SIG-M5 (cell line): ENCODE results near the gene SHC3.

Source experiments
- DNase-seq: peaks from one replicate; lab custom pipeline; 2025; lab: John Stamatoyannopoulos, UW

Gene SHC3

DNA sequence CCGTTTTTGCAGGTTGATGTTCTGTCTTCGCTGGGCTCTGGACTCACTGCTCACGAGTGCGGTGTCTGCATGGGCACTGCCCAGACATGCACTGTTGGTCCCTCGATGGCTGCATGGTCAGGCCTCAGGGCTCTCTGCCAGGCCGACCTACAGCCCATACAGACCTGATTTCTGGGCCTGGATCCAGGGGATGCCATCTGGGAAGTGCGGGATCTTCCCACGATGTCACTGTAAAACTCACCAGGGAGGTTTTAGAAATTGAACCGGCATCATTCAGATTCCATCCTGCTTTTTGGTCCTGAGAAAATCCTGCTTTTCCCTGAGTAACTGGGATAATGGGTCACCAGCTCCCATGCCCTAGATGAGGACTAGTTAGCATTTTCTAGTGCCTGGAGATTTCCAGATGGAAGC lies 178.2 kb downstream of the SHC3 start:
- no peak for DNase-seq

DNA sequence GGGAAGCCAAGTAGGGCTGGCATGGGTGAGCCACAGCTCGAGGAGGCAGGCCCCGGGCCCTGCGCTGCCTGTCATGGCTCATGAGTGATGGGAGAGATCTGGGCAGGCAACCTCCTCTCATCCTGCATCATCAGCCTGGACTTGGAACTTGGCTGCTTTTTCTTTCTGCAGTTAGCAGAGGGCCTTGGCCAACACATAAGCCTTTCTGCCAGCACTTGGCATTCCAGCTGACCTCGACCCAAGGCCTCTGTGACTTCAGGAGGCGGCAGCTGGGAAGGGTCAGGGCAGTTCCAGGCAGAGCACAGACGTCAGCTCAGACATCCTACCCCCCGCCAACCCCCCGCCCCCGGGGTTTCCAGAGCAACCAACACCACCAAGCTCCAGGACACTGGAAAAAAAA lies 179.7 kb downstream of the SHC3 start:
- no peak for DNase-seq

DNA sequence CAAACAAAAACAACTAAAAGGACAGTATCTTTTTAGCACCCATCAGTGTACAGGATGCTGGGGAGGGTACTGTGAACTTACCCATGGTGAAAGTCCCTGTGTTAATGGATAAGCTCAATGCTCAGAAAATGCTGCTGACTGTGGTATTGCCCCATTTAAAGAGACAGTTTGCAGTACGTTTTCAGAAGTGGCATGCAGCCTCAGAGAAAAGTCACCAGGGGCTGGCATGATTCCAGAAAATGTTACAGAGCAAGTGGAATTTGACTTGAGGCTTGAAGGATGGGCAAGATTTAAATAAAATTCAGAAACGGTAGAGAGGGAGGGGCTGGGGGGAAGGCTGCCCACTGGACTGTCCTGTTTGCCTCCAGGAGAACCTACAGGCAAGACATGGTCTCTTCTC lies 180.1 kb downstream of the SHC3 start:
- DNase-seq: no peak

DNA sequence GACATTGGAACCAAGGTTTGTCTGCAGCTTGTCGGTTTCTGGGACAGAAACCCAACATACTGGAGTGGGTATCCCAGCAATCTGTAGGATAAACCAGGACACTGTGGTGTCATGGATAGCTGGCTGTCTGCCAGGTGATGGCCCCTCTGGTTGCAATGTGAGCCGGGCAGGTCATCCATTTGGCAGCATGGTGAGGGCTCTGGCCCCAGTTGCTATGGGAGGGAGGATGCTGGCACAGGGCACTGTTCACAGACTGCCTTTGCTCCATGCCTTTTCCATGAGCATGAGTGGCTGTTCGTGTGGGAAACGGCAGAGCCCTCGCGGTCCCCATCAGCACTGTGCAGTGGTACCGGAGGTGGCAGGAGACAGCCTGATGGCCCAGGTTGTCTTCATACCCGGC lies 181.0 kb downstream of the SHC3 start:
- DNase-seq: no peak

DNA sequence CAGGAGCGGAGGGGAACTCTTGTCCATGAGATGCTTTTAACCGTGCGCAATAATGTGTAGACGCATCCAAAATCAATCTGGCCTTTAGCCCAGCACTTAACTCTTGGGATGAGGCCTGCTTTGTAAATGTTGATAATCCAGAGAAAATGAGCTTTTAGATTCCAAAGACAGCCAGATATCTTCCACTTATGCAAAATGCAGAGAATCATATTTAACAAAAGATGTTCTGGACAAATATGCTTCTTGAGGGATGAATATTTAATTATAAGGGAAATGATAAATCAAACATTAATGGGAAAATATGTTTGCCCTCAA lies 181.7 kb downstream of the SHC3 start:
- no peak for DNase-seq

DNA sequence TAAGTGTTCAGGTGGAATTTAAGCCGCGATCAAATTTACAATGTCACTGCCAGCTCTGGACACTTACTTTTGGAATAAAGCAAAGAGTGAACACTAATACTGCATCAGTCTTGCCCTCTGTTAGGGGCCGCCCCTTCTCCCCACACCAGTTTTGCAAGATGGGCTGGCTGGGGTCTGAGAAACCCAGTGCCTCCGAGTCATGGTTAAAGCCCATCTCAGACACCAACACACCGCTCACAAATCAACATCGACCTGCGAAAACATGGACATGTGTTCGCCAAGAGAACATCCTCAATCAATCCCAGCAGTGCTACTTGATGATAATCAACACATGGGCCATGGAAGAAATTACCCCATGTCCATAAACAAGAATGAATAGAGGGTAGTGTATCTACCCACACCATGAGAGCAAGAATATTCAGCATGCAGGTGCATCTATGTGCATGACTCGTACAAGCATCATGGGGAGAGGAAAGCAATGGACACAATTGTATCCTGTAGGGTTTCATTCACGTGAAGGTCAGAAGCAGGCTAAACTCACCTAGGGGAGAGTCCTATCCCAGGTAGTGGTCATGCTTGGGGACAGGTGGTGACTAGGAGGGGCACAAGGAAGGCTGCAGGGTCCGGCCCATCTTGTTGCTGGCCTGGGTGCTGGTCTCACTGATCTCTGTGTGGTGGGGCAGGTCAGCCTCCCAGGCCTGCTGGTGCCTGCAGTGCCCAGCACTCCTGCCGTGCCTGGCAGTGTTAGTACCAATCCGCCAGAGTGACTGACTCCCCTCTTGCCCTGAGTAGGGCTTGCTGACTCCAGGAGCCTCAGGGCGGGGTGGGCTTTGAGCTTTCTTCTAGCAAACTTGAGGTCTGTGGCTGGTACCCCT lies 182.3 kb downstream of the SHC3 start:
- DNase-seq: no peak

DNA sequence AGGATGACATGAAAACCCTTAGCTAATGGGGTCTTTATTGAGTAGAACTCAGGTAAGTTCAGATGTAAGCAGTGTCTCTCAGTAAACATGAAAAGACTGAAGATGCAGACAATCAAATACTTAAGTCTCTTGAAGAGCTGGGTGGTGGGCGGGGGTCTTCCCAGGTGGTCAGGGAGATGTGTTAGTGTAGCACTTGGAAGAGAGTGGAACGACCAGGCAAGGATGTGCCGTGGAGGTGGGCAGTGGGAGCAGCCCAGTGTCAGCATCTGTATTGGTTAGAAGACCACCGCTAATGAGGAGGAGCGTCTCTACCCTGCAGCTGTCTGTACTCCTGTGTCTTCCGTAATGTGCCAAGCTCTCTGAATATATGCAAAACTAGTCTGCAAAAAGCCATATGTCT lies 183.0 kb downstream of the SHC3 start:
- no peak for DNase-seq

DNA sequence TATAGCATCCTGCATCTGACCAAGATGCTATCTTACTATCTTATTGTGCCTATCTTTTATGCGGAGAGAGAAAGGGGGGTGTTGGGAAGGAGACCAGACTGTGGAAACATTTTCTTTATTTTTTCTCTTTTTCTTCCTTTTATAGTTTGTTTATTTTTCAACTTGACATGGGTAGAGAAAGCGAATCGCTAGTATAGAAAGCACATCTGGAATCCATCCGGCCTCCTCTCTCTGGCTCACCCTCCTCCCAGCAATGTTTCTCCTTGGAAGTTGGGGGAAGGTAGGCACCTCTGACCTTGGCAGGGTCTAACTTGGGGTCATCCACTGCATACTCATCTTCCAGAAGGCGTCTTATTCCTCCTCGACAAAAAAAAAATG lies 183.4 kb downstream of the SHC3 start:
- no peak for DNase-seq

DNA sequence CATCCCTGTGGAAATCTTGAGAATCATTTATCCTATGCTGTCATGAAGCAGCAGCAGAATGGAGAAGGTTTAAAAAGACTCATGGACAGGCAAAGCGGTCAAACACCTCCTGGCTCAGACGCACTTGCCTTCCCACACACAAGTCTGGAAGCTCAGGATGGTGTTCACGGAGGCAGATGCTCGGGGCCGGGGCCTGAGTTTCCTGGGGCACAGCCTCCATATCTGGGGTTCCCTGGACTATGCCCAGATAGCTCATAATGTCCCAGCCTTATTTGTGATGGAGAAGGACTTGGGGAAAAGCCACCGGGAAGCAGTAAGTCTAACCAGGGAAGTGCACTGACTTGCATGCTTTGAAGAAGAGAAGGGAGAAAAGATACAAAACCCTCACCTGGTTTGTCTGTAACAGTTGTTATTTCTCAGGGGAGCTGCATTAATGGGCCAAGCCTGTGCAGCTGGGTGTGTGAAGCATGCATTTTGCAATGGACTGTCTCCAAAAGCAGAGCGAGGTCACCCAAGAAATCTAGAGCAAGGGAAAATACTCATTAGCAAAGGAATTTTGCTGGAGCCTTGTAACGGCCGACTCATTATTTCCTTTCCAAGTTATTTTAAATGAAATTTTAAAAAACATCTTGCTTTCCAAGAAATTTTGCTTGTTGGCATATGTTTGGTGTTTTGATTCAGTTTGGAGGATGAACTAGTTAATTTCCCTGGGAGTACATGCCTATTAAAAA lies 184.0 kb downstream of the SHC3 start:
- DNase-seq: no peak

DNA sequence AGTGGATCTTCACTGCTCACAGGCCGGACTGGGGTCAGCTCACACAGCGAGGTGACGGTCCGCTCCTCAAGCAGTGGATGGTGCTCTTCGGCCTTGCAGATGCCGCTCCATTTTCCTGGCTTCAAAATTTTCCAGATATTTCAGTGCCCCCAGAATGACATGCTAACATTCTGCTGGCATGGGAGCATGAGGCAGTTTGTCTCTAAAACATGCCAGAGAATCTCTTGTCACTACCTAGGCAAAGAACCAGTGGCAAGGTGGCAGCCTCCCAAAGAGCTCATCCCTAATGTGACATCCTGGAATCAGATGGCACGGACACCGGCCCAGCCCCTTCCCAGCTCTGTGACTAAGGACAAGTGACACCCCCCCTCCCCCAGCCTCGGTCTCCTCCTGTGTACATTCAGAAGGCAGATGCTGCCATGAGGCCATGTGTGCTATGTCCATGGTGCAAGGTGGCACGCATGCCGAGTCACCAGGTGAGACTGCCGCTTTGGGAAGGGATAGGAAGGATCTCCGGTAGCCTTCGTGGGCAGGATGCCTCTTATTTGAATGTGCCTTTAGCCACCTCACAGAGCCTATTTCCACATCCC lies 184.7 kb downstream of the SHC3 start:
- no peak for DNase-seq

DNA sequence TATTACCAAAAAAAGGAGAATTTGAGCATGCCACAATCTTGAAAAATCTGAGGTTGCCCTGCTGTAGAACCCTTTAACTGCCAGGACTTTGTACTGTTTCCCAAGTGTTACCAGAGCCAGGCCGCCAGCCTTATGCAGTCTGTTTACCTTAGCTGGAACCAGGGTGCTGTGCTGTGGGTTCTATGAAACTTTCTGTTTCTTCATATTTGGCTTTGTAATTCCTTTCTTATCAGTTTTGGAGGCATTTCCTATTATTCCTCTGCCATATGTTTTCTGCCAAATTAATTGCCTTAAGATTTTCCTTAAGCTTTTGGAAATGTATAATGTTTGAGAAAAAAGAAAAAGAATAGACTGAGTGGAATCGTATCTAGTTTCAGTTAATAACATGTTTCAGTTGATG lies 185.3 kb downstream of the SHC3 start:
- DNase-seq: no peak

DNA sequence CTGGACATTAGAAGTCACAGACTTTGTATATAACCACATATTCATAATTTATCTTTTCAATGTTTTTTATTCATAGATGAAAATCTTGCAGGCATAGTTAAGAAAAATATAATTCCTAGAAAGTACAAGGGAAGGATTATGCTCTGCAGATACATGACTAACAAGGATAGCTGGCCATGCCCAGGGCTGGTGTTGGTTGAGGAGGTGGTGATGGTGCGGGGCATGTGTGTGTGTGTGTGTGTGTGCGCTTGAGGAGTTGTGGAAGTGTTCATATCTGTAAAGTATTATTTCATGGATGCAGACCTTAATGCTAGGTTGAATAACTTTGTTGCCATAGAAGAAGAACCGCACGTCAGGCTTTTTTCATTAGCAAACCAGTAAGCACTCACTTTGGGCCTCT lies 186.1 kb downstream of the SHC3 start:
- no peak for DNase-seq

DNA sequence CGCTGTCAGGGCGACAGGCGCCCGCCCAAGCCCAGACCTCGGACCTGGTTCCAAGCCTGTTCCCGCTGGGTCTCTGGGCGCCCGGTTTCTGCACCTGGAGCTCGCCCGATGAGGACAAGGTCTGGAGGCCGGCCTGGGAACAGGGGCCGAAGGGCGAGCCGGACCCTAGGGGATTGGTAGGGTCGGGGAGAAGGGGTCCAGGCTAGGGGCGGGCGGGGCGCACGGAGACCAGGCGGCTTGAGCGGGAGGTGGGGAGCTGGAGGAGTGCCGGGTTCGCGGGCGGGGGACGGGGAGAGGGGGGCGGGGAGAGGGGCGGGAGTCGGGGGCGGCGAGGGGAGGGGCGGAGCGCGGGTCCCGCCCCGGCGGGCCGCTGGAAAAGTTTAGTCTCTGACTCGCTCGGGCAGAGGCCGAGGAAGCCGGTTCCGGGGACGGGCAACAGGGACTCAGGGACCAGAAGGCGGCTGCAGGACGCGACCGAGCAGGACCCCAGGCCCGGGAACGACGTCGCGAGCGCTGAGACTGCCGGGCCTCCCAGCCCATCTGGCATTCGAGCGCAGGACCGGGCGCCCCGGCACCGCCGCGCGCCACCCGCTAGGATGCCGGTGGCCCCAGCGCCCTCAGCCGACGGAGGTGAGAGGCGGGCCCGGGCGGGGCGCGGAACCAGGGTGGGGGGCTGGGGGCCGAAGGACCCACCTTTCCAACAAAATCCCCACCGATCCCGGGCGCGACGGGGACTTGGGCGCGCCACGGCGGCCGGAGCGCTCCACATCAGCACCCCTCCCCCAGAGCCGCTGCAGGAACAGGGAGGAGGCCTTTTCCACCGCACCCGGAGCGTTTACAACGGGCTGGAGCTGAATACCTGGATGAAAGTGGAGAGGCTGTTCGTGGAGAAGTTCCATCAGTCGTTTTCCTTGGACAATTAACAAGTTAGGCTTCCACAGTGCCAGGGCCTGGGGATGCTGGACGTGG lies 187.3 kb downstream of the SHC3 start, which contains the start of gene S1PR3:
S1PR3 (plus strand) TSS at position 403 of the 969 bp plus-strand sequence. CDS start 9,733 bp downstream, outside the sequence.
- no peak for DNase-seq

DNA sequence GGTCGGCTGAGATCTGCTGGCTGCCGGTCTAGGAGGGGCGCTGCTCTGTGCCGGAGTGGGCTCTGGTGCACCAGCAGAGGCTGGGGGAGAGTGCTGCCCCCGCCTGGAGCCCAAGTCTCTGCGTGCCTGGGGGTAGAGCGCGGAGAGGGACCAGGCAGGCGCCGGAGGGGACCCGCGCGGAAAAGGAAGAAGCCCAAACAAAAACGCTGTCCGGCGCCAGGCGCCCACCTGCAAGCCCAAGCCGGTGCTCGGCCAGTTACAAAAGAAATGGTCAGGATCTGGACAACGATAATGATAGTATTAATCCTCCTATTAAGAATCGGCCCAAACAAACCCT lies 187.9 kb downstream of the SHC3 start:
- no peak for DNase-seq

DNA sequence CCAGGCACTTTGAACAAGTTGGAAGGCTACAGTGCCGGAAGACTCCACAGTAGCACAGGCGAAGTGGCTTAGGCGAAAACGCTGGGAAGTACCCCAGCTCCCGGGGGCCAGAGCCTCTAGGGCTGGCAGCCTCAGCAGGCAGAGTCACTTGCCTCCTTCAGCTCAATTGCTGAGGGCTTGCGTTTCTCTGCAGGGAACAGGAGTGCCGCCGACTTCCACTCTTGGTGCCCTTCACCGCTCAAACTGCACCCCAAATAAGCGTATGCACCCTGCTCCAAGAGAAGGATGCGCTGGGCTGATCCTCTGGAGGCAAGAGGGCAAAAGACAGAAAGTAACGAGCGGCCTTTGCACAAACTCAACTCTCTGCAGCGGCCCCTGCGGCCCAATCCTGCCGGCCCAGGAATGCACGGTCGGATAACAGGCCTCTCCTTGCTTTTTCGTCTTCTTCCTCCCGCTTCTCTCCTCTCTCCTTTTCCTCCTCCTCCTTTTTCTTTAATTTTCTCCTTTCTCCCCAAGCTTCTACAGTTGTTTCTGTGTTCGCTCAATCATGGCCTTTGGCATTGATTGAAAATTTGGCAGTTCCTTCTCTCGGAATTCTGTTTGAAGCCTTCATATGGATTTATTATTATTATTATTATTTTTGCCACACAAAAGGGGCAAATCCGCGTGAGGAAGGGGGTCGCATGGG lies 188.4 kb downstream of the SHC3 start:
- DNase-seq: no peak

DNA sequence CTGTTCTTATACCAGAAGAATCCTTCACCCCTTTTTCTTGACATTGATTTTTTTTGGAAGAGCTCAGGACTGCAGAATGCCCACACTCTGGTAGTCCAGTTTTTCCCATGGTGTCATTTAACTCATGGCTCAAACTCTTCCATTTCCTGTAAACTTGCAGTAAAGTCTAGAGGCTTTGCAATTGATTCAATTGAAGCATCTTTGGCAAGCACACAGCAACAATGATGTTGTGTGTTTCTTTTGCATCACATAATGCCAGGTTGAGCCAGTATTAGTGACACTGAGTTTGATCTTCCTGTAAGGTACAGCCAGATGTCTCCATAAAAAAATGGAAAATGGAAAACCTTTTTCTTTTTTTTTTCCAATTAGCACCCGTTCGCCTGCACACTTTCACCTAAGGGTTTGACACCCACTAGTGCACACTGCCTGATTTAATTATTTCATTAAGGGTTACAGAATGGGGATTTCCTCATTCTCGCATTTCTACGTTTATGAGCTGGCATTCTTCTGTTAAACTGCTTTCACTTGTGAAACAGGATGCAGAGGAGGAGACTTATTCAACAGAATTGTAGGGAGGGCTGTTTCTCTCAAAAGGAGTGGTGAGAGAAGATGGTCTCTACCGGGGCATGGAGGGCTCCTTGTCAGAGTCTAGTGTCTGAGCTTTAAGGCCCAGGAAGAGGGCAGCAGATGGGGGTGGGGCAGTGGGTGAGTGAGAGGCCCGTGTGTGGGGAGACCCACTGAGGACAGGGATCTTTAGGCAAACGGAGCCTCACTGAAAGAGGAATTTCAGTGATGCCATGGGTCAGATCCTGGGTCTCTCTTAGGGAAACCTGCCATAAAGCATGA lies 189.6 kb downstream of the SHC3 start:
- peak; percentile 70 for DNase-seq

DNA sequence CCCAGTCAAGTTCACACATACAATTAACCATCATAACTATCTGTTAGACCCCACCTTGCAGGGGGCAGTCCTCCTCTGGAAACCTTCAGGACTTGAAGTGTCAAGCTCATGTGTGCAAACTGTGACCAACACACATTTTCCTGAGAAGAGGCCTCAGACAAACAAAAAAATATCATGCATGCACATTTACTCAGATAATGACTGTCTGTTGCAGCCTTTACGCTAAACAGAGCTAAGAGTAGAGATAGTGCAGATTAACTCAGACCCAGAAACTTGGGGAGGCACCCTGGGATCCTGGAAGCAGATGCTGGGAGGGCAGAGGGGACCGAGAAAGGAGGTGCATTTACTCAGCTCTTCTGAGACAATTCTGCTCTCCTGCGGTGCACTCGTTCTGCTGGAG lies 191.0 kb downstream of the SHC3 start:
- no peak for DNase-seq

DNA sequence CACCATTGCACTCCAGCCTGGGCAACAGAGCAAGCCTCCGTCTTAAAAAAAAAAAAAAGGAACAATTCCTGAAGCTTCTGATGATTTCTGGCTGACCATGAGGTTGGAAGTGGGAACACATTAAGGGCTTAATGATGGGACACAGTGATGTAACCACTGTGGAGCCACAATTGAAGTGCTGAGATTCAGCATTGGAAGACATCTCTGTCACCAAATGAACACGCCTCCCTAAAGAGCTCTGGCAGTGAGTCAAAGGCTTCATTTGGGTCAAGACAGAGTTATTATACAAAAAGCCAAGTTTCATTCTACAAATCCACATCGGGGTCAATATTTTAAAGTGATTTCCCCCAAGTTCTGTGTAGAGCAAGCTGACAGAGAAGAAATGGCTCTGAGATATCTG lies 191.8 kb downstream of the SHC3 start:
- no peak for DNase-seq

DNA sequence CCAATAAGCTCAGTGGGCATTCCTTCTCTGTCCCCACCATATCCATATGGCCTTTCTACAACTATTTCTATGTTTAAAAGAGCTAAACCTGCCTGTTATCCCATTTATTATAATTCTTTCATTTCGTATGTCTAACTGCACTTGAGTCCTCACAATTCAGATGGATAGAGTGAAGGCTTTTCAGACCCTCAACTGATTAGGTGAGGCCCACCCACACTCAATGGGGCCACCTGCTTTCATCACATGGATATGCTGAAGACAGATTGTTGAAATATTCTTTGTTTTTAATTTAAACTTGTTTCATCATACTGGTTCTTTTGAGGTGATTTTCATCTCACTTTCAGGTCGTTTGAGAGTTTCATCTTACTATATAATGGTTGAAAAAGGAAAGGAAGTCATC lies 193.0 kb downstream of the SHC3 start:
- DNase-seq: no peak

DNA sequence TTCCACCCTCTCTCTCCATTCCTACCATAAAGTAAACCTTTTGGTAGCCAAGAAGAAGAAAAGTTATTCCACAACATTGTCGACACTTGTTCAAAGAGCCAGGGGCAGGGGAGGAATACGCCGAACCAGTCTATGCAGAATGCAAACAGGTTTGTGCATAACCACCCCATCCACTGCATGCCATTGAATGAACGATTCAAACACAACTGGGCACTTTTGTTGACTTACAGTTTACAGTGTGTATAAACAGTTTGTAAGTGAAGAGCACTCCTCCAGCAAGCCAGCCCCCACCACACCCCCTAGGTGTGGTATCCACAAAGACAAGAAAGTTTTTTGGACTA lies 194.1 kb downstream of the SHC3 start:
- no peak for DNase-seq
